WTC11 (cell line): ENCODE data around the gene BNC2. TPM values are rescaled to one million over a fixed set of nuclear protein-coding genes. Genes with fewer than 3 reads are reported as not detected.
A peak's percentile ranks its signal among the peaks of the same experiment; 100 is the strongest.

Experiments
- CREB1 ChIP-seq: sonication (generic); formaldehyde crosslinking; IDR thresholded peaks from 2 replicates; pipeline ENCODE4 v1.8.0; 2023; ENCODE audit warnings: mild to moderate bottlenecking, missing genetic modification reagents
- CREM ChIP-seq: sonication (generic); formaldehyde crosslinking; IDR thresholded peaks from 2 replicates; pipeline ENCODE4 v1.8.1; 2022; ENCODE audit warnings: mild to moderate bottlenecking, missing genetic modification reagents, moderate library complexity
- ELF4 ChIP-seq: sonication (generic); formaldehyde crosslinking; IDR thresholded peaks from 2 replicates; pipeline ENCODE4 v1.8.1; 2022; ENCODE audit warnings: low read depth, mild to moderate bottlenecking, moderate library complexity, missing genetic modification reagents
- EMX1 ChIP-seq: fragments of 250-450 bp; sonication (Bioruptor Pico); IDR thresholded peaks from 2 replicates; pipeline ENCODE4 v1.8.0; 2021; ENCODE audit warnings: mild to moderate bottlenecking
- ESRRA ChIP-seq: sonication (generic); formaldehyde crosslinking; IDR thresholded peaks from 2 replicates; pipeline ENCODE4 v1.8.1; 2022; ENCODE audit warnings: mild to moderate bottlenecking, missing genetic modification reagents, borderline replicate concordance
- FOXJ3 ChIP-seq: sonication (generic); formaldehyde crosslinking; IDR thresholded peaks from 2 replicates; pipeline ENCODE4 v1.9.0; 2021; ENCODE audit warnings: missing genetic modification reagents, mild to moderate bottlenecking, borderline replicate concordance
- HMGA2 ChIP-seq: fragments of 250-450 bp; sonication (Bioruptor Pico); IDR thresholded peaks from 2 replicates; pipeline ENCODE4 v1.4.0; 2021; ENCODE audit warnings: mild to moderate bottlenecking, moderate library complexity
- JUN ChIP-seq: sonication (generic); formaldehyde crosslinking; IDR thresholded peaks from 2 replicates; pipeline ENCODE4 v1.8.0; 2023; ENCODE audit warnings: mild to moderate bottlenecking, missing genetic modification reagents
- MXD4 ChIP-seq: fragments of 250-450 bp; sonication (Bioruptor Pico); IDR thresholded peaks from 2 replicates; pipeline ENCODE4 v1.8.0; 2021; ENCODE audit warnings: mild to moderate bottlenecking, moderate library complexity, borderline replicate concordance
- NR3C1 ChIP-seq: sonication (generic); formaldehyde crosslinking; conservative IDR thresholded peaks from 2 replicates; pipeline ENCODE4 v1.8.1; 2023; ENCODE audit warnings: low read depth, mild to moderate bottlenecking, missing genetic modification reagents
- PRRX2 ChIP-seq: fragments of 250-450 bp; sonication (Bioruptor Pico); IDR thresholded peaks from 2 replicates; pipeline ENCODE4 v1.8.0; 2021; ENCODE audit warnings: mild to moderate bottlenecking
- SOX15 ChIP-seq: fragments of 250-450 bp; sonication (Bioruptor Pico); IDR thresholded peaks from 2 replicates; pipeline ENCODE4 v1.9.0; 2021; ENCODE audit warnings: mild to moderate bottlenecking
- SP1 ChIP-seq: sonication (generic); formaldehyde crosslinking; conservative IDR thresholded peaks from 2 replicates; pipeline ENCODE4 v1.8.1; 2022; ENCODE audit warnings: missing genetic modification reagents
- TEAD1 ChIP-seq: sonication (generic); formaldehyde crosslinking; IDR thresholded peaks from 2 replicates; pipeline ENCODE4 v1.8.0; 2022; ENCODE audit warnings: mild to moderate bottlenecking, missing genetic modification reagents
- ZNF232 ChIP-seq: sonication (generic); formaldehyde crosslinking; IDR thresholded peaks from 2 replicates; pipeline ENCODE4 v1.8.0; 2022; ENCODE audit warnings: mild to moderate bottlenecking, missing genetic modification reagents
- ZNF263 ChIP-seq: sonication (generic); formaldehyde crosslinking; IDR thresholded peaks from 2 replicates; pipeline ENCODE4 v1.8.1; 2022; ENCODE audit warnings: low read depth, mild to moderate bottlenecking, moderate library complexity, missing genetic modification reagents
- ZNF396 ChIP-seq: fragments of 250-450 bp; sonication (Bioruptor Pico); IDR thresholded peaks from 2 replicates; pipeline ENCODE4 v1.8.0; 2021; ENCODE audit warnings: mild to moderate bottlenecking, moderate library complexity, borderline replicate concordance
- total RNA-seq: library from RNA; stranded (reverse); gene quantifications from 3 replicates; pipeline ENCODE4 v1.2.3, GENCODE V29; 2021
- TF ChIP-seq, protein P1 (sequence below): sonication (generic); formaldehyde crosslinking; IDR thresholded peaks from 2 replicates; pipeline ENCODE4 v1.8.0; 2023; ENCODE audit warnings: missing genetic modification reagents, mild to moderate bottlenecking, borderline replicate concordance
- TF ChIP-seq, protein P2 (sequence below): sonication (generic); formaldehyde crosslinking; IDR thresholded peaks from 2 replicates; pipeline ENCODE4 v1.8.1; 2022; ENCODE audit warnings: missing genetic modification reagents, borderline replicate concordance
- TF ChIP-seq, protein P3 (sequence below): sonication (generic); formaldehyde crosslinking; IDR thresholded peaks from 2 replicates; pipeline ENCODE4 v1.8.0; 2022; ENCODE audit warnings: mild to moderate bottlenecking, missing genetic modification reagents
- TF ChIP-seq, protein P4 (sequence below): sonication (generic); formaldehyde crosslinking; IDR thresholded peaks from 2 replicates; pipeline ENCODE4 v1.8.0; 2022; ENCODE audit warnings: missing genetic modification reagents
- TF ChIP-seq, protein P5 (sequence below): fragments of 250-450 bp; sonication (Bioruptor Pico); IDR thresholded peaks from 2 replicates; pipeline ENCODE4 v1.9.0; 2021; ENCODE audit warnings: mild to moderate bottlenecking, borderline replicate concordance
- TF ChIP-seq, protein P6 (sequence below): fragments of 250-450 bp; sonication (Bioruptor Pico); IDR thresholded peaks from 2 replicates; pipeline ENCODE4 v1.8.0; 2021; ENCODE audit warnings: mild to moderate bottlenecking

BNC2 gene
- total RNA-seq, 1 experiment from 2014 or later = 33.3 TPM

DNA sequence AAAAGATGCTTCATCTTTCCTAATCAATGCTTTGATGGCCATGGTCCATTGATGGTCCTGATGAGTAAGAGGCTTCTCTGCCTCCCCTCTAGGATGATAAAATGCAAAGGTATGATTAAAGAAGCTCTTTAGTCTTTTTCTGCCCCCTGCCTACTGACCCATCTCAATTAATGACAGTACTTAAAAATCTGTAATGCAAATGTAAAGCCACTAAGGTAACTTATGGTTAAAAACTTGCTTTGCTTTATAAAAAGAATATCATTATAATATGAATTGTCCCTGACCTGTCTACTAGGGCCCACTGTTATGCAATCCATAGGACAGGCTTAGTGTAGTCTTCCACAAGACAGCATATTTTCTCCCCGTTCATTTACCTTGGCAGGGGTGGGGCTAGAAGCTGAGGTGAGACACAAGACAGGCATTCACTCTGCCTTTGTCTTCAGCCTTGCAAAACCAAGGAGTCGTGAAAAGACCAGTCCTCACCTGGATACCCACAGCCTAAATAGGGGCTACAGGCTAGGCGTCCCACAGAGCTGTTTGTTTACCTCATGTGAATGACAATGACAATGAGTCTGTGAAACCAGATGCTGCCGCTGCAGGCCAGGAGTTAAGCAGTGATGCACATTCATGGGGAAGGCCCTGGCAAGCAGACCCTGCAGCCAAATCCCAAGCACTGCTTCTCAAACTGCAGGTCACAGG, 60.4 kb downstream of the BNC2 start (continued):
- TF ChIP-seq PRRX2 (CRISPR knock-in tag) (no peak), ZNF396 (no peak), JUN (CRISPR knock-in tag) (no peak), ELF4 (CRISPR knock-in tag) (no peak), EMX1 (CRISPR knock-in tag) (no peak), NR3C1 (CRISPR knock-in tag) (no peak), SP1 (CRISPR knock-in tag) (peak; percentile 76), ESRRA (no peak), TEAD1 (CRISPR knock-in tag) (peak; percentile 83; the same call in 1 of the 2 replicates), FOXJ3 (CRISPR knock-in tag) (peak; percentile 28), HMGA2 (CRISPR knock-in tag) (no peak), MXD4 (CRISPR knock-in tag) (no peak), SOX15 (CRISPR knock-in tag) (no peak), ZNF263 (CRISPR knock-in tag) (no peak), ZNF232 (CRISPR knock-in tag) (no peak), CREB1 (CRISPR knock-in tag) (no peak), CREM (CRISPR knock-in tag) (peak; percentile 50; the same call in 1 of the 2 replicates)
- TF ChIP-seq, protein P1, sequence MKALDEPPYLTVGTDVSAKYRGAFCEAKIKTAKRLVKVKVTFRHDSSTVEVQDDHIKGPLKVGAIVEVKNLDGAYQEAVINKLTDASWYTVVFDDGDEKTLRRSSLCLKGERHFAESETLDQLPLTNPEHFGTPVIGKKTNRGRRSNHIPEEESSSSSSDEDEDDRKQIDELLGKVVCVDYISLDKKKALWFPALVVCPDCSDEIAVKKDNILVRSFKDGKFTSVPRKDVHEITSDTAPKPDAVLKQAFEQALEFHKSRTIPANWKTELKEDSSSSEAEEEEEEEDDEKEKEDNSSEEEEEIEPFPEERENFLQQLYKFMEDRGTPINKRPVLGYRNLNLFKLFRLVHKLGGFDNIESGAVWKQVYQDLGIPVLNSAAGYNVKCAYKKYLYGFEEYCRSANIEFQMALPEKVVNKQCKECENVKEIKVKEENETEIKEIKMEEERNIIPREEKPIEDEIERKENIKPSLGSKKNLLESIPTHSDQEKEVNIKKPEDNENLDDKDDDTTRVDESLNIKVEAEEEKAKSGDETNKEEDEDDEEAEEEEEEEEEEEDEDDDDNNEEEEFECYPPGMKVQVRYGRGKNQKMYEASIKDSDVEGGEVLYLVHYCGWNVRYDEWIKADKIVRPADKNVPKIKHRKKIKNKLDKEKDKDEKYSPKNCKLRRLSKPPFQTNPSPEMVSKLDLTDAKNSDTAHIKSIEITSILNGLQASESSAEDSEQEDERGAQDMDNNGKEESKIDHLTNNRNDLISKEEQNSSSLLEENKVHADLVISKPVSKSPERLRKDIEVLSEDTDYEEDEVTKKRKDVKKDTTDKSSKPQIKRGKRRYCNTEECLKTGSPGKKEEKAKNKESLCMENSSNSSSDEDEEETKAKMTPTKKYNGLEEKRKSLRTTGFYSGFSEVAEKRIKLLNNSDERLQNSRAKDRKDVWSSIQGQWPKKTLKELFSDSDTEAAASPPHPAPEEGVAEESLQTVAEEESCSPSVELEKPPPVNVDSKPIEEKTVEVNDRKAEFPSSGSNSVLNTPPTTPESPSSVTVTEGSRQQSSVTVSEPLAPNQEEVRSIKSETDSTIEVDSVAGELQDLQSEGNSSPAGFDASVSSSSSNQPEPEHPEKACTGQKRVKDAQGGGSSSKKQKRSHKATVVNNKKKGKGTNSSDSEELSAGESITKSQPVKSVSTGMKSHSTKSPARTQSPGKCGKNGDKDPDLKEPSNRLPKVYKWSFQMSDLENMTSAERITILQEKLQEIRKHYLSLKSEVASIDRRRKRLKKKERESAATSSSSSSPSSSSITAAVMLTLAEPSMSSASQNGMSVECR (CRISPR knock-in tag) = no peak
- TF ChIP-seq, protein P2, sequence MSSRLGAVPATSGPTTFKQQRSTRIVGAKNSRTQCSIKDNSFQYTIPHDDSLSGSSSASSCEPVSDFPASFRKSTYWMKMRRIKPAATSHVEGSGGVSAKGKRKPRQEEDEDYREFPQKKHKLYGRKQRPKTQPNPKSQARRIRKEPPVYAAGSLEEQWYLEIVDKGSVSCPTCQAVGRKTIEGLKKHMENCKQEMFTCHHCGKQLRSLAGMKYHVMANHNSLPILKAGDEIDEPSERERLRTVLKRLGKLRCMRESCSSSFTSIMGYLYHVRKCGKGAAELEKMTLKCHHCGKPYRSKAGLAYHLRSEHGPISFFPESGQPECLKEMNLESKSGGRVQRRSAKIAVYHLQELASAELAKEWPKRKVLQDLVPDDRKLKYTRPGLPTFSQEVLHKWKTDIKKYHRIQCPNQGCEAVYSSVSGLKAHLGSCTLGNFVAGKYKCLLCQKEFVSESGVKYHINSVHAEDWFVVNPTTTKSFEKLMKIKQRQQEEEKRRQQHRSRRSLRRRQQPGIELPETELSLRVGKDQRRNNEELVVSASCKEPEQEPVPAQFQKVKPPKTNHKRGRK (CRISPR knock-in tag) = no peak
- TF ChIP-seq, protein P3, sequence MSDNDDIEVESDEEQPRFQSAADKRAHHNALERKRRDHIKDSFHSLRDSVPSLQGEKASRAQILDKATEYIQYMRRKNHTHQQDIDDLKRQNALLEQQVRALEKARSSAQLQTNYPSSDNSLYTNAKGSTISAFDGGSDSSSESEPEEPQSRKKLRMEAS (CRISPR knock-in tag) = 0 out of 2 replicates have a peak, but pooled peaks have one; percentile 17
- TF ChIP-seq, protein P4, sequence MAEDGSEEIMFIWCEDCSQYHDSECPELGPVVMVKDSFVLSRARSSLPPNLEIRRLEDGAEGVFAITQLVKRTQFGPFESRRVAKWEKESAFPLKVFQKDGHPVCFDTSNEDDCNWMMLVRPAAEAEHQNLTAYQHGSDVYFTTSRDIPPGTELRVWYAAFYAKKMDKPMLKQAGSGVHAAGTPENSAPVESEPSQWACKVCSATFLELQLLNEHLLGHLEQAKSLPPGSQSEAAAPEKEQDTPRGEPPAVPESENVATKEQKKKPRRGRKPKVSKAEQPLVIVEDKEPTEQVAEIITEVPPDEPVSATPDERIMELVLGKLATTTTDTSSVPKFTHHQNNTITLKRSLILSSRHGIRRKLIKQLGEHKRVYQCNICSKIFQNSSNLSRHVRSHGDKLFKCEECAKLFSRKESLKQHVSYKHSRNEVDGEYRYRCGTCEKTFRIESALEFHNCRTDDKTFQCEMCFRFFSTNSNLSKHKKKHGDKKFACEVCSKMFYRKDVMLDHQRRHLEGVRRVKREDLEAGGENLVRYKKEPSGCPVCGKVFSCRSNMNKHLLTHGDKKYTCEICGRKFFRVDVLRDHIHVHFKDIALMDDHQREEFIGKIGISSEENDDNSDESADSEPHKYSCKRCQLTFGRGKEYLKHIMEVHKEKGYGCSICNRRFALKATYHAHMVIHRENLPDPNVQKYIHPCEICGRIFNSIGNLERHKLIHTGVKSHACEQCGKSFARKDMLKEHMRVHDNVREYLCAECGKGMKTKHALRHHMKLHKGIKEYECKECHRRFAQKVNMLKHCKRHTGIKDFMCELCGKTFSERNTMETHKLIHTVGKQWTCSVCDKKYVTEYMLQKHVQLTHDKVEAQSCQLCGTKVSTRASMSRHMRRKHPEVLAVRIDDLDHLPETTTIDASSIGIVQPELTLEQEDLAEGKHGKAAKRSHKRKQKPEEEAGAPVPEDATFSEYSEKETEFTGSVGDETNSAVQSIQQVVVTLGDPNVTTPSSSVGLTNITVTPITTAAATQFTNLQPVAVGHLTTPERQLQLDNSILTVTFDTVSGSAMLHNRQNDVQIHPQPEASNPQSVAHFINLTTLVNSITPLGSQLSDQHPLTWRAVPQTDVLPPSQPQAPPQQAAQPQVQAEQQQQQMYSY (CRISPR knock-in tag) = no peak
- TF ChIP-seq, protein P5, sequence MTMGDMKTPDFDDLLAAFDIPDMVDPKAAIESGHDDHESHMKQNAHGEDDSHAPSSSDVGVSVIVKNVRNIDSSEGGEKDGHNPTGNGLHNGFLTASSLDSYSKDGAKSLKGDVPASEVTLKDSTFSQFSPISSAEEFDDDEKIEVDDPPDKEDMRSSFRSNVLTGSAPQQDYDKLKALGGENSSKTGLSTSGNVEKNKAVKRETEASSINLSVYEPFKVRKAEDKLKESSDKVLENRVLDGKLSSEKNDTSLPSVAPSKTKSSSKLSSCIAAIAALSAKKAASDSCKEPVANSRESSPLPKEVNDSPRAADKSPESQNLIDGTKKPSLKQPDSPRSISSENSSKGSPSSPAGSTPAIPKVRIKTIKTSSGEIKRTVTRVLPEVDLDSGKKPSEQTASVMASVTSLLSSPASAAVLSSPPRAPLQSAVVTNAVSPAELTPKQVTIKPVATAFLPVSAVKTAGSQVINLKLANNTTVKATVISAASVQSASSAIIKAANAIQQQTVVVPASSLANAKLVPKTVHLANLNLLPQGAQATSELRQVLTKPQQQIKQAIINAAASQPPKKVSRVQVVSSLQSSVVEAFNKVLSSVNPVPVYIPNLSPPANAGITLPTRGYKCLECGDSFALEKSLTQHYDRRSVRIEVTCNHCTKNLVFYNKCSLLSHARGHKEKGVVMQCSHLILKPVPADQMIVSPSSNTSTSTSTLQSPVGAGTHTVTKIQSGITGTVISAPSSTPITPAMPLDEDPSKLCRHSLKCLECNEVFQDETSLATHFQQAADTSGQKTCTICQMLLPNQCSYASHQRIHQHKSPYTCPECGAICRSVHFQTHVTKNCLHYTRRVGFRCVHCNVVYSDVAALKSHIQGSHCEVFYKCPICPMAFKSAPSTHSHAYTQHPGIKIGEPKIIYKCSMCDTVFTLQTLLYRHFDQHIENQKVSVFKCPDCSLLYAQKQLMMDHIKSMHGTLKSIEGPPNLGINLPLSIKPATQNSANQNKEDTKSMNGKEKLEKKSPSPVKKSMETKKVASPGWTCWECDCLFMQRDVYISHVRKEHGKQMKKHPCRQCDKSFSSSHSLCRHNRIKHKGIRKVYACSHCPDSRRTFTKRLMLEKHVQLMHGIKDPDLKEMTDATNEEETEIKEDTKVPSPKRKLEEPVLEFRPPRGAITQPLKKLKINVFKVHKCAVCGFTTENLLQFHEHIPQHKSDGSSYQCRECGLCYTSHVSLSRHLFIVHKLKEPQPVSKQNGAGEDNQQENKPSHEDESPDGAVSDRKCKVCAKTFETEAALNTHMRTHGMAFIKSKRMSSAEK (CRISPR knock-in tag) = no peak
- TF ChIP-seq, protein P6, sequence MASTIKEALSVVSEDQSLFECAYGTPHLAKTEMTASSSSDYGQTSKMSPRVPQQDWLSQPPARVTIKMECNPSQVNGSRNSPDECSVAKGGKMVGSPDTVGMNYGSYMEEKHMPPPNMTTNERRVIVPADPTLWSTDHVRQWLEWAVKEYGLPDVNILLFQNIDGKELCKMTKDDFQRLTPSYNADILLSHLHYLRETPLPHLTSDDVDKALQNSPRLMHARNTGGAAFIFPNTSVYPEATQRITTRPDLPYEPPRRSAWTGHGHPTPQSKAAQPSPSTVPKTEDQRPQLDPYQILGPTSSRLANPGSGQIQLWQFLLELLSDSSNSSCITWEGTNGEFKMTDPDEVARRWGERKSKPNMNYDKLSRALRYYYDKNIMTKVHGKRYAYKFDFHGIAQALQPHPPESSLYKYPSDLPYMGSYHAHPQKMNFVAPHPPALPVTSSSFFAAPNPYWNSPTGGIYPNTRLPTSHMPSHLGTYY = no peak
